NCI-H446 (cell line): ENCODE results near the gene TK1.
A peak's percentile ranks its signal among the peaks of the same experiment; 100 is the strongest.

Source experiments
- DNase-seq, 2 experiments: peaks; one replicate each; lab custom pipeline; 2025; lab: John Stamatoyannopoulos, UW

The TK1 gene

GRCh38 chr17:78186692-78187595 is at the start of gene TK1, which contains the start of gene AFMID:
Gene TK1, minus strand, starts transcription at chr17:78187052. Its CDS starts 58 bp downstream, at chr17:78186994.
Gene AFMID, plus strand, starts transcription at chr17:78187362. Its CDS starts 9 bp downstream, at chr17:78187371.
- peak; percentile 98 to 99 for DNase-seq

- no peak for DNase-seq
Observed at GRCh38 chr17:78235885-78236284, 49.0 kb upstream of the TK1 start.

GRCh38 chr17:78235022-78235421 is 48.2 kb upstream of the TK1 start:
- peak; percentile 66 to 69 for DNase-seq

GRCh38 chr17:78234261-78234865 is 47.5 kb upstream of the TK1 start:
- no peak for DNase-seq

GRCh38 chr17:78233678-78234077 is 46.8 kb upstream of the TK1 start:
- DNase-seq = no peak

- DNase-seq = no peak
Observed at GRCh38 chr17:78232859-78233173, 46.0 kb upstream of the TK1 start.

- DNase-seq = no peak
Observed at GRCh38 chr17:78231991-78232858, 45.4 kb upstream of the TK1 start.

GRCh38 chr17:78230996-78231935 is 44.4 kb upstream of the TK1 start, which contains the start of gene TMEM235:
Gene TMEM235, plus strand, starts transcription at chr17:78231631. Its CDS starts 393 bp downstream, at chr17:78232024.
- DNase-seq = no peak

GRCh38 chr17:78230252-78230962 is 43.6 kb upstream of the TK1 start:
- DNase-seq = no peak

- DNase-seq = no peak
Observed at GRCh38 chr17:78228176-78228575, 41.3 kb upstream of the TK1 start.

GRCh38 chr17:78227455-78227916 is 40.6 kb upstream of the TK1 start:
- peak; percentile 65 to 90 for DNase-seq

- peak in 1 of 2 experiments; percentile 60 for DNase-seq
Observed at GRCh38 chr17:78226759-78227454, 40.1 kb upstream of the TK1 start.

- no peak for DNase-seq
Observed at GRCh38 chr17:78226055-78226758, 39.4 kb upstream of the TK1 start.

GRCh38 chr17:78225088-78225865 is 38.4 kb upstream of the TK1 start:
- DNase-seq = peak; percentile 77 to 79

GRCh38 chr17:78224231-78225087 is 37.6 kb upstream of the TK1 start:
- peak; percentile 85 to 93 for DNase-seq

GRCh38 chr17:78223765-78224164 is 36.9 kb upstream of the TK1 start:
- no peak for DNase-seq

- no peak for DNase-seq
Observed at GRCh38 chr17:78223061-78223460, 36.2 kb upstream of the TK1 start.
